GM12865 (cell line): ENCODE data around the gene PSMD8.

Source experiments
- DNase-seq: peaks from one replicate; pipeline ENCODE4 v3.0.0; 2010; ENCODE audit warnings: low read depth
- H3K4me3 ChIP-seq: 2 replicates; pipeline ENCODE4 v1.5.1; 2011; ENCODE audit warnings: mild to moderate bottlenecking, low read depth, low read length, control low read depth
- CTCF ChIP-seq: IDR thresholded peaks from 2 replicates; pipeline ENCODE4 v1.5.1; 2011; ENCODE audit warnings: low read length, control low read depth, low read depth, inconsistent platforms; ENCODE audit not compliant: insufficient read depth; ENCODE audit errors: missing control alignments

The PSMD8 gene

GRCh38 chr19:38383184-38383583 lies 8.8 kb downstream of the PSMD8 start:
- DNase-seq, result no peak
- TF ChIP-seq CTCF, result no peak
- H3K4me3 ChIP-seq, result no peak overlapping the region

- no peak for TF ChIP-seq CTCF
Measured at GRCh38 chr19:38383743-38384142, 9.4 kb downstream of the PSMD8 start.

GRCh38 chr19:38384209-38385027 lies 10.0 kb downstream of the PSMD8 start:
- DNase-seq, result no peak
- H3K4me3 ChIP-seq, result no peak overlapping the region
- TF ChIP-seq CTCF, result no peak

More at GRCh38 chr19:38383743-38384142, 9.4 kb downstream of the PSMD8 start:
- DNase-seq, result no peak
- no peak overlapping the region for H3K4me3 ChIP-seq

GRCh38 chr19:38385057-38385803 lies 10.9 kb downstream of the PSMD8 start:
- TF ChIP-seq CTCF, result no peak
- DNase-seq, result no peak
- H3K4me3 ChIP-seq, result no peak overlapping the region

GRCh38 chr19:38385804-38386257 lies 11.5 kb downstream of the PSMD8 start:
- no peak overlapping the region for H3K4me3 ChIP-seq
- no peak for TF ChIP-seq CTCF
- no peak for DNase-seq

- no peak for DNase-seq
- H3K4me3 ChIP-seq, result no peak overlapping the region
- TF ChIP-seq CTCF, result no peak
Measured at GRCh38 chr19:38386300-38386970, 12.1 kb downstream of the PSMD8 start.
